Skeletal muscle cell (primary cell): Measurements from ENCODE around the gene TMEM168.
"Not testable (repeated sequence)": the region's sequence is repeated elsewhere in the genome, so short reads cannot be mapped to it uniquely, and the experiment has no call there.

Experiments
- DNase-seq: peaks from one replicate; pipeline ENCODE4 v3.0.0-alpha.2; 2010; ENCODE audit warnings: low read depth
- H3K4me3 ChIP-seq: 2 replicates; pipeline ENCODE4 v1.5.1; 2011; ENCODE audit warnings: low read depth, mild to moderate bottlenecking, control low read depth, low read length, moderate library complexity

Gene TMEM168

DNA sequence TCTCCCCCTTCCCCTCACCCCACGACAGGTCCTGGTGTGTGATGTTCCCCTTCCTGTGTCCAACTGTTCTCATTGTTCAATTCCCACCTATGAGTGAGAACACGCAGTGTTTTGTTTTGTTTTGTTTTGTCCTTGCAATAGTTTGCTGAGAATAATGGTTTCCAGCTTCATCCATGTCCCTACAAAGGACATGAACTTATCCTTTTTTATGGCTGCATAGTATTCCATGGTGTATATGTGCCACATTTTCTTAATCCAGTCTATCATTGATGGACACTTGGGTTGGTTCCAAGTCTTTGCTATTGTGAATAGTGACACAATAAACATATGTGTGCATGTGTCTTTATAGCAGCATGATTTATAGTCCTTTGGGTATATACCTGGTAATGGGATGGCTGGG, 58.9 kb downstream of the TMEM168 start:
- H3K4me3 ChIP-seq, DNase-seq: not testable (repeated sequence)

DNA sequence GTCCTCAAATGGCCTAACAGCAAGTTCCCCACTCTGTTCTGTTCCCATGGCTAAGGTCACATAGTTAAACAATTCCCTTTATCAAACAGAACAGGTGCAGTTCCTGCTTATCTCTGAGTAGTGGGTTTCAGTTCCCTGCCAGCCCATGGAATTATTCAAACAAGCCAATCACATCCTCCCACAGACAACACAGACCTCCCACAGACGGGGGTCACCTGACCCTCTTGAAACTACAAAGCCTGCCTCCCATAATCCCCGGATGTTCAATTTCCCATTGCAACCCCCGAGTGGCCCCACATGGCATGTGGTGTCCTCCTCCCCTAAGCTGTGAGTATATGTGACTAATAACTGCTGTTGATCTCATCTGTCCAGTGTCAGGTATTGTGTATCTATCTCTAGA, 64.1 kb downstream of the TMEM168 start:
- H3K4me3 ChIP-seq = no peak overlapping the region
- DNase-seq = no peak

GRCh38 chr7:112723416-112723815, 66.8 kb downstream of the TMEM168 start:
- no peak overlapping the region for H3K4me3 ChIP-seq

DNA sequence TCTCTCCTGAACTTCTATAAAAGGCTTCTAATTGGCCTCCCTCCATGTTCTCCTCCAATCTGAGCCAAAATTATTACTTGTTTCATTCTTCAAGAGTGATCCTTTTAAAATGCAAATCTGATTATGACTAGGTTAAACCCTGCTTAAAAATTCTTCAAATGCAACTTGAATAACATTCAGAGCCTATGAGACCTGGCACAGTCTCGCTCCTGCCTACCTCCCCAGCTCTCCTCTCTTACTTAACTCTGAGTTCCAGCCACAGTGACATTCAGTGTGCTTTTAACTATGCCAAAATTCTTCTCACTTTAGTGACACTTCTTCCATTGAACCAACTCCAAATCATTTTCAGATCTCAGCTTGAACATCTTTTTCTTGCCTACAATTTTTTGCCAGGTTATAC, 68.8 kb downstream of the TMEM168 start:
- no peak overlapping the region for H3K4me3 ChIP-seq

More at GRCh38 chr7:112723416-112723815, 66.8 kb downstream of the TMEM168 start:
- peak; percentile 47 for DNase-seq

DNA sequence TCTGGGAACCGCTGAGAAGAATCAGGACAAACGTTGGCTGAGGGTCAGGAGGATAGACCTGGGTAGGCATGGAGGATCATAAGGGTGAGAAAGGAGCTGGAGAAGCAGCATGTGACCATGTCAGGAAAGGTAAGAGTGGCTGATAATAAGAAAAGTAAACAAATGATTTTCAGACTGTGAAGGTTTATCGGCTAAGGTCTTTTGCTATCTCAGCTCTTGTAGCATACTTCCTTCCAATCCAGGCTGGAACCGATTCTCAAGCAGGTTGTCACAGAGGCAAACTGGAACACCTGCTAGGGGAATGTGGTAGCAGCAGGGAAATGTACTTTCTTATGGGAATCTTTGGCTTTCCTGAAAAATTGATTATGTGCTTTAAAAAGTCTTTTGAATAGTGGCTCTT, 74.7 kb downstream of the TMEM168 start:
- DNase-seq = no peak
- no peak overlapping the region for H3K4me3 ChIP-seq

More for the DNA sequence above, 68.8 kb downstream of the TMEM168 start:
- no peak for DNase-seq

- no peak for DNase-seq
- H3K4me3 ChIP-seq = no peak overlapping the region
Measured at GRCh38 chr7:112714917-112715316, 75.3 kb downstream of the TMEM168 start.
